WTC11 (cell line): ENCODE data around the gene COL4A2.

ENCODE experiments used
- CBFB ChIP-seq: sonication (generic); formaldehyde crosslinking; IDR thresholded peaks from 2 replicates; pipeline ENCODE4 v1.8.1; 2022; ENCODE audit warnings: mild to moderate bottlenecking, low read depth, missing genetic modification reagents
- CREB1 ChIP-seq: sonication (generic); formaldehyde crosslinking; IDR thresholded peaks from 2 replicates; pipeline ENCODE4 v1.8.0; 2023; ENCODE audit warnings: mild to moderate bottlenecking, missing genetic modification reagents
- CREM ChIP-seq: sonication (generic); formaldehyde crosslinking; IDR thresholded peaks from 2 replicates; pipeline ENCODE4 v1.8.1; 2022; ENCODE audit warnings: mild to moderate bottlenecking, missing genetic modification reagents, moderate library complexity
- CTCF ChIP-seq: fragments of 200-600 bp; IDR thresholded peaks from 2 replicates; pipeline ENCODE4 v1.8.0; 2022; ENCODE audit warnings: antibody characterized with exemption
- FOXJ3 ChIP-seq: sonication (generic); formaldehyde crosslinking; IDR thresholded peaks from 2 replicates; pipeline ENCODE4 v1.9.0; 2021; ENCODE audit warnings: missing genetic modification reagents, mild to moderate bottlenecking, borderline replicate concordance
- FOXK1 ChIP-seq: sonication (generic); formaldehyde crosslinking; IDR thresholded peaks from 2 replicates; pipeline ENCODE4 v1.8.0; 2022; ENCODE audit warnings: mild to moderate bottlenecking, moderate library complexity, missing genetic modification reagents
- HMGA2 ChIP-seq: fragments of 250-450 bp; sonication (Bioruptor Pico); IDR thresholded peaks from 2 replicates; pipeline ENCODE4 v1.4.0; 2021; ENCODE audit warnings: mild to moderate bottlenecking, moderate library complexity
- NFYB ChIP-seq: sonication (generic); formaldehyde crosslinking; conservative IDR thresholded peaks from 2 replicates; pipeline ENCODE4 v1.8.0; 2022; ENCODE audit warnings: low read depth, missing genetic modification reagents
- TP53 ChIP-seq: sonication (generic); formaldehyde crosslinking; IDR thresholded peaks from 2 replicates; pipeline ENCODE4 v1.8.1; 2023; ENCODE audit warnings: mild to moderate bottlenecking, missing genetic modification reagents
- ZBTB43 ChIP-seq: sonication (generic); formaldehyde crosslinking; IDR thresholded peaks from 2 replicates; pipeline ENCODE4 v1.8.1; 2023; ENCODE audit warnings: mild to moderate bottlenecking, missing genetic modification reagents
- ZNF425 ChIP-seq: fragments of 250-450 bp; sonication (Bioruptor Pico); conservative IDR thresholded peaks from 2 replicates; pipeline ENCODE4 v1.9.0; 2021; ENCODE audit warnings: mild to moderate bottlenecking

GRCh38 chr13:110541526-110541920, 234.4 kb downstream of the COL4A2 start:
- TF ChIP-seq CTCF: no peak
- no peak for TF ChIP-seq CBFB
- no peak for TF ChIP-seq CREM (CRISPR knock-in tag)
- no peak for TF ChIP-seq HMGA2 (CRISPR knock-in tag)
- no peak for TF ChIP-seq NFYB (CRISPR knock-in tag)
- TF ChIP-seq CREB1 (CRISPR knock-in tag): no peak
- TF ChIP-seq FOXK1 (CRISPR knock-in tag): no peak
- TF ChIP-seq ZBTB43 (CRISPR knock-in tag): no peak
- no peak for TF ChIP-seq FOXJ3 (CRISPR knock-in tag)
- TF ChIP-seq TP53 (CRISPR knock-in tag): no peak
- TF ChIP-seq ZNF425 (CRISPR knock-in tag): no peak
